H9 (cell line): ENCODE measurements around the gene OLA1. TPM values are rescaled to one million over a fixed set of nuclear protein-coding genes. Genes with fewer than 3 reads are reported as not detected.

Experiments used
- DNase-seq: peaks from one replicate; pipeline ENCODE4 v3.0.0-alpha.2; 2017
- H2AFZ ChIP-seq: one replicate; pipeline ENCODE4 v1.6.1; 2013; ENCODE audit warnings: mild to moderate bottlenecking, low read length, control low read depth, moderate library complexity
- H2AK5ac ChIP-seq: 2 replicates; pipeline ENCODE4 v1.6.1; 2013; ENCODE audit warnings: low read length, control low read depth, mixed read lengths; ENCODE audit not compliant: insufficient read length
- H2BK120ac ChIP-seq: one replicate; pipeline ENCODE4 v1.6.1; 2013; ENCODE audit warnings: low read depth, mild to moderate bottlenecking, low read length, control low read depth, inconsistent platforms; ENCODE audit not compliant: poor library complexity, severe bottlenecking
- H2BK12ac ChIP-seq: 2 replicates; pipeline ENCODE4 v1.6.1; 2013; ENCODE audit warnings: low read length, control low read depth, mixed read lengths, low read depth; ENCODE audit not compliant: insufficient read length
- H2BK15ac ChIP-seq: 2 replicates; pipeline ENCODE4 v1.6.1; 2013; ENCODE audit warnings: low read depth, low read length, control low read depth
- H2BK20ac ChIP-seq: one replicate; pipeline ENCODE4 v1.6.1; 2013; ENCODE audit warnings: low read depth, mild to moderate bottlenecking, low read length, control low read depth, inconsistent platforms; ENCODE audit not compliant: poor library complexity, severe bottlenecking
- H2BK5ac ChIP-seq: 2 replicates; pipeline ENCODE4 v1.6.1; 2013; ENCODE audit warnings: low read length, control low read depth, mixed read lengths; ENCODE audit not compliant: insufficient read length
- H3K14ac ChIP-seq: 2 replicates; pipeline ENCODE4 v1.6.1; 2013; ENCODE audit warnings: low read length, control low read depth; ENCODE audit not compliant: insufficient read depth
- H3K18ac ChIP-seq: 2 replicates; pipeline ENCODE4 v1.6.1; 2013; ENCODE audit warnings: low read depth, mild to moderate bottlenecking, mixed read lengths, low read length, control low read depth; ENCODE audit not compliant: insufficient read length
- H3K23ac ChIP-seq: 2 replicates; pipeline ENCODE4 v1.6.1; 2013; ENCODE audit warnings: low read length, control low read depth, mixed read lengths, low read depth; ENCODE audit not compliant: insufficient read length
- H3K23me2 ChIP-seq: 2 replicates; pipeline ENCODE4 v1.6.1; 2013; ENCODE audit warnings: low read depth, mild to moderate bottlenecking, mixed read lengths, low read length, control low read depth; ENCODE audit not compliant: insufficient read length, poor library complexity, severe bottlenecking
- H3K27ac ChIP-seq: 2 replicates; pipeline ENCODE4 v1.5.1; 2013; ENCODE audit warnings: low read length, control low read depth, mixed read lengths, low read depth; ENCODE audit not compliant: insufficient read length
- H3K27me3 ChIP-seq: 2 replicates; pipeline ENCODE4 v1.6.1; 2013; ENCODE audit warnings: low read length, control low read depth, inconsistent platforms; ENCODE audit not compliant: insufficient read depth
- H3K4ac ChIP-seq: 2 replicates; pipeline ENCODE4 v1.6.1; 2013; ENCODE audit warnings: low read depth, mild to moderate bottlenecking, control low read depth, inconsistent platforms, low read length, moderate library complexity
- H3K4me1 ChIP-seq: 2 replicates; pipeline ENCODE4 v1.6.1; 2013; ENCODE audit warnings: low read length, control low read depth, inconsistent platforms; ENCODE audit not compliant: insufficient read depth
- H3K4me2 ChIP-seq: 2 replicates; pipeline ENCODE4 v1.6.1; 2013; ENCODE audit warnings: low read length, control low read depth, mixed read lengths; ENCODE audit not compliant: insufficient read length, insufficient read depth
- H3K56ac ChIP-seq: 2 replicates; pipeline ENCODE4 v1.6.1; 2013; ENCODE audit warnings: low read depth, mild to moderate bottlenecking, mixed read lengths, low read length, control low read depth; ENCODE audit not compliant: insufficient read length
- H3K79me1 ChIP-seq: 2 replicates; pipeline ENCODE4 v1.6.1; 2013; ENCODE audit warnings: low read depth, mild to moderate bottlenecking, moderate library complexity, low read length, control low read depth, inconsistent platforms; ENCODE audit not compliant: insufficient read depth, poor library complexity, severe bottlenecking
- H3K79me2 ChIP-seq: 2 replicates; pipeline ENCODE4 v1.6.1; 2013; ENCODE audit warnings: low read length, control low read depth, inconsistent platforms; ENCODE audit not compliant: insufficient read depth
- H3K9ac ChIP-seq: 2 replicates; pipeline ENCODE4 v1.6.1; 2013; ENCODE audit warnings: low read length, control low read depth, mixed read lengths; ENCODE audit not compliant: insufficient read length; ENCODE audit errors: extremely low read depth
- H3K9me3 ChIP-seq: one replicate; pipeline ENCODE4 v1.6.1; 2013; ENCODE audit warnings: low read depth, low read length, inconsistent platforms; ENCODE audit not compliant: control insufficient read depth
- H3T11ph ChIP-seq: one replicate; pipeline ENCODE4 v1.6.1; 2013; ENCODE audit warnings: mild to moderate bottlenecking, low read length, control low read depth, inconsistent platforms
- H4K20me1 ChIP-seq: one replicate; pipeline ENCODE4 v1.6.1; 2013; ENCODE audit not compliant: control insufficient read depth, insufficient read length, insufficient read depth
- H4K5ac ChIP-seq: 2 replicates; pipeline ENCODE4 v1.6.1; 2013; ENCODE audit warnings: low read depth, mild to moderate bottlenecking, mixed read lengths, low read length, control low read depth; ENCODE audit not compliant: insufficient read length
- H4K8ac ChIP-seq: replicated peaks from 2 replicates; pipeline ENCODE4 v1.6.1; 2013; ENCODE audit warnings: low read length, control low read depth, mixed read lengths, low read depth; ENCODE audit not compliant: insufficient read length
- H4K91ac ChIP-seq: 2 replicates; pipeline ENCODE4 v1.6.1; 2013; ENCODE audit warnings: low read depth, mild to moderate bottlenecking, moderate library complexity, mixed read lengths, low read length, control low read depth; ENCODE audit not compliant: insufficient read length
- H3K27ac Mint-ChIP-seq, 3 experiments: 2 replicates in 2 of 3; 3 replicates in 1 of 3; pipeline ENCODE4 v1.8.0; 2020 to 2021; ENCODE audit warnings: mixed read lengths in 3 of 3, mild to moderate bottlenecking in 1 of 3, moderate library complexity in 1 of 3
- H3K27me3 Mint-ChIP-seq: 2 replicates; pipeline ENCODE4 v1.8.0; 2021; ENCODE audit warnings: low read depth, mild to moderate bottlenecking, moderate library complexity, mixed read lengths
- H3K36me3 Mint-ChIP-seq, 3 experiments: 2 replicates in 2 of 3; 3 replicates in 1 of 3; pipeline ENCODE4 v1.8.0; 2020 to 2021; ENCODE audit warnings: low read depth in 3 of 3, mixed read lengths in 3 of 3; ENCODE audit not compliant: insufficient read depth in 1 of 3
- H3K4me1 Mint-ChIP-seq, 2 experiments: 2 replicates each; pipeline ENCODE4 v1.8.0; 2020; ENCODE audit warnings: mixed read lengths in 2 of 2
- H3K4me3 Mint-ChIP-seq, 2 experiments: 2 replicates in 1 of 2; 3 replicates in 1 of 2; pipeline ENCODE4 v1.8.0; 2020 to 2021; ENCODE audit warnings: mild to moderate bottlenecking in 2 of 2, mixed read lengths in 2 of 2, moderate library complexity in 1 of 2
- H3K9me3 Mint-ChIP-seq, 2 experiments: 2 replicates in 1 of 2; 3 replicates in 1 of 2; pipeline ENCODE4 v1.8.0; 2020; ENCODE audit warnings: mild to moderate bottlenecking in 2 of 2, mixed read lengths in 2 of 2, moderate library complexity in 1 of 2
- CTCF ChIP-seq: fragments of 200-600 bp; sonication (generic); conservative IDR thresholded peaks from 3 replicates; pipeline ENCODE4 v1.8.0; 2021; ENCODE audit warnings: antibody characterized with exemption, mild to moderate bottlenecking
- WGBS: extraction: QIAGEN DNeasy Blood & Tissue Kit; methylation state at CpG from one replicate; pipeline ENCODE4 v1.1.7; 2013; ENCODE audit warnings: missing lambda C conversion rate, low lambda C conversion rate, mixed read lengths; ENCODE audit not compliant: insufficient read length; ENCODE audit errors: extremely low coverage; 5-methylcytosine and 5-hydroxymethylcytosine counted together
- total RNA-seq: library from RNA; stranded (reverse); gene quantifications from 2 replicates; pipeline ENCODE4 v1.2.1, GENCODE V29; 2021

OLA1 gene
- total RNA-seq, 1 experiment from 2014 or later: 133 TPM

- Histone ChIP-seq H3K4me1 (no peaks in the 10 kb centered on the region), H2BK15ac (no peak overlapping the region), H3K4me2 (no peak overlapping the region), H3K9ac (no peak overlapping the region), H2AK5ac (no peak overlapping the region), H3K27me3 (no peaks in the 10 kb centered on the region), H3T11ph (no peak overlapping the region), H2BK20ac (no peak overlapping the region), H3K79me1 (no peaks in the 10 kb centered on the region), H3K23me2 (no peaks in the 10 kb centered on the region), H3K4ac (no peak overlapping the region), H4K8ac (no peak overlapping the region), H3K23ac (no peak overlapping the region), H2BK12ac (no peak overlapping the region), H3K27ac (no peak overlapping the region), H4K20me1 (no peaks in the 10 kb centered on the region), H3K56ac (no peak overlapping the region), H3K9me3 (no peaks in the 10 kb centered on the region), H3K14ac (no peak overlapping the region), H3K18ac (no peak overlapping the region), H4K5ac (no peak overlapping the region), H3K79me2 (no peaks in the 10 kb centered on the region), H2BK120ac (no peak overlapping the region), H2AFZ (no peak overlapping the region), H2BK5ac (no peak overlapping the region), H4K91ac (no peak overlapping the region)
- DNase-seq: no peak
- Mint-ChIP-seq H3K27ac (peak overlapping the region in 1 of 3 experiments; percentile 1; a peak in 1 of 7 replicates), H3K4me1 (no peaks in the 10 kb centered on the region), H3K27me3 (no peaks in the 10 kb centered on the region), H3K4me3 (no peak overlapping the region), H3K36me3 (peaks cover 0 to 4% (median 0%) of the 10 kb centered on the region in 3 experiments; a peak in 1 of 7 replicates), H3K9me3 (no peaks in the 10 kb centered on the region)
- no CpG with 5 or more reads among the region's 5 CpGs for WGBS
- TF ChIP-seq CTCF: no peak
Observed at GRCh38 chr2:174094542-174094941, 153.8 kb downstream of the OLA1 start.
